NCI-H1436 treated with DMSO at 0.1 percent for 48 hours (cell line): ENCODE results near the gene HNRNPL.
A peak's percentile ranks its signal among the peaks of the same experiment; 100 is the strongest.
"Not testable (repeated sequence)": the region's sequence is repeated elsewhere in the genome, so short reads cannot be mapped to it uniquely, and the experiment has no call there.

ENCODE experiments used
- DNase-seq: peaks from one replicate; lab custom pipeline; 2025; lab: John Stamatoyannopoulos, UW

Gene HNRNPL

DNA sequence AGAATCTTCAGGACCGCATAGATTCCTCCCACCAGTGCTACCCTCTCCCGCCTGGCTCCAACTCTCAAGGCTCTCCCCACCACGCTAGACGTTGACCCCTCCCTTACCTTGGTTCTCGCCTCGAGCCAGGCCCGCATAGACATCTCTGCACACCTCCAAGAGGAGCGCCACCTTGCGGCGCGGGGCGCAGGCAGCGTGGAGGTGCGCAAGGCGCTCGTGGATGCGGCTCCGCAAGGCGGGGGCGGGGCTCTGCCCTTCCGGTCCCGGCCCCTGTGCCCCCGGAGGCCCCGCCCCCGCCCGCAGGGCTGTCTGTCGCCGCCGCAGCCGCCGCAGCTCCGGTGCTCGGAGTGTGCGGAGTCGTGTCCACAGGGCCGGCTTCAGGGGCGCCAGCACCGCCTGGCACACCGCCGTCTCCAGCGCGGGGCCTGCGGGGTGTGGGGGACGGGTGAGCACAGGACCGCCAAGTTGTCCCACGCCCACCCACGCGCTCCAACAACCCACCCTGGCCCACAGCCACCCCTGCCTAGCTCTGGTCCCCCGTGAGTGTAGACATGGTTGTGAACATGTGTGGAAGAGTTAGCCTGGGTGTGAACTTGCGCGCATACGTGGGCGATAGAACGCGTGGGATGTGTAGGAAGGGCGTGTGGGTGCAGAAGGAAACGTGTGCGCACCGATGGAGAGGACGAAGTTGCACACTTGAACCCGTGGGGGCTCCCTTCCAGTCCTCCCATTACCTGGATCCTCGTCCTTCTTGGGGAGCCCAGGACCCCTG is 20.2 kb upstream of the HNRNPL start:
- no peak for DNase-seq

DNA sequence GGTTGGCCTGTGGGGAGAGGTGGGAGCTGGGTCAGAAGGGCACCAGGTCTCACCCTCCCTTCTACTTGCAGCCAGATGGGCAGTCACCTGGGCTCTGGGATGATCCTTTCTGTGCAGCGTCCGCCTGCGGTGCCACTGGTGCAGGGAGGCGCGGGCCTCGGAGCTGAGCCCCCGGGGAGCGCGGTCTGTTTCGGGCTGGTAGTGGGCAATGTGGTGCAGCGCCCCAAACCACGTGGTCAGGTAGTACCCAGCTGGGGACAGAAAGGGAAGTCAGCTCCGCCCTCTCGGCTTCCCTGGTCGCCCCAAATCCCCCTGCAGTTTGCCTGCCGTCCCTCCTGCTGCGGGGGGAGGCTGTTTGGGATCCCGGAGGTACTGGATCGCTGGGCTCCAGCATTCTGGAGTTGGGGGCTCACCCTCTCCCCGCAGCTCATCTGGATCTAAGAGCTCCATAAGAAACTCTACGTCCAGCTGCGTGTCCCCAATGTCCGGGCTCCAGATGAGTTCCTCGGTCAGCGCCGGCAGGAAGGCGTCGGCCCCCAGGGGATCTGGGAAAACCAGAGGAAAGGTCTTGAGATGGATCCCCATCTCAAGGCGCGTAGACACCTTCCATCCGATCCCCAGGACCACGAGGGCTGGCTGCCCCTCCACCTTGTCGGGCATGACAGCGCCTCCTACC is 19.5 kb upstream of the HNRNPL start:
- no peak for DNase-seq

DNA sequence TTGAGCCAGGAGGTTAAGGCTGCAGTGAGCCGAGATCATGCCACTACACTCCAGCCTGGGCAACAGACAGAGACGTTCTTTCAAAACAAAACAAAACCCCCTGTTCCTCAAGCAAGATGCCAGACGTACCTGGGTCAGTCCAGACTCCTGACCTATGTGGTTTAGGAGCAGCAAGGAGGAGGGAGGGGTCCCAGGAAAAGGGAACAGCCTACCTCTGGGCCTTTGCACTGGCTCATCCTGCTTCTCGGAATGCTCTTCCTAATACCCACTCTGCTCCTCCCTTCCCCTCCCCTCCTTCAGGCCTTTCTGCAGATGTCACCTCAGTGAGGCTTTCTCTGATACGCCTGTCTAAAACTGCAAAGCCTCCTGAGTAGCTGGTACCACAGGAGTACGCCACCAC is 18.8 kb upstream of the HNRNPL start:
- DNase-seq: no peak

DNA sequence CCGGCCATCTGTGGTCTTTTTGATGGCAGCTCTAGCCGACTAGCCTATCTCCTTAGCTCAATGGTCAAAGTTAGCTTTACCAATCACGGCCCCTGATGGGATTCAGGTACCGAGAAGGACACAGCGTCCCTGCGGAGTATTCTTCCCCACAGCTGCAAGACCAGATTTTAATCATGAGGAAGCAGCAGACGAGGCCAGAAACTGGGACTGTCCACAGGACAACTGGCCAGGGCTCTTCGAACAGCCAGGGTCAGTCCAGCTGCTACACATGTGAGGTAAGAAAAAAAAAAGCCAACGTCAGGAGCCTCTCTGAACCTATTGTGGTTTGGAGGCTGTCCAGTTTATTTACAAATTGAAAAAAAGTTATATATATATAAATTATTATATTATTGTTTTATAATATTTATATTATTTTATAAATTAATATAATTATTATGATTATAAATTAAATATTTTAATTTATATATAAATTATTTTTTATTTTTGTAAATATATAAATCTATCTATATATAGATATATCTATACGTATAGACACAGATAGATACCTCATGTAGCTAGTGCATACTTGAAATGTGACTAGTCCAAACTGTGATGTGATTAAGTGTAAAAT is 17.5 kb upstream of the HNRNPL start:
- DNase-seq: no peak

DNA sequence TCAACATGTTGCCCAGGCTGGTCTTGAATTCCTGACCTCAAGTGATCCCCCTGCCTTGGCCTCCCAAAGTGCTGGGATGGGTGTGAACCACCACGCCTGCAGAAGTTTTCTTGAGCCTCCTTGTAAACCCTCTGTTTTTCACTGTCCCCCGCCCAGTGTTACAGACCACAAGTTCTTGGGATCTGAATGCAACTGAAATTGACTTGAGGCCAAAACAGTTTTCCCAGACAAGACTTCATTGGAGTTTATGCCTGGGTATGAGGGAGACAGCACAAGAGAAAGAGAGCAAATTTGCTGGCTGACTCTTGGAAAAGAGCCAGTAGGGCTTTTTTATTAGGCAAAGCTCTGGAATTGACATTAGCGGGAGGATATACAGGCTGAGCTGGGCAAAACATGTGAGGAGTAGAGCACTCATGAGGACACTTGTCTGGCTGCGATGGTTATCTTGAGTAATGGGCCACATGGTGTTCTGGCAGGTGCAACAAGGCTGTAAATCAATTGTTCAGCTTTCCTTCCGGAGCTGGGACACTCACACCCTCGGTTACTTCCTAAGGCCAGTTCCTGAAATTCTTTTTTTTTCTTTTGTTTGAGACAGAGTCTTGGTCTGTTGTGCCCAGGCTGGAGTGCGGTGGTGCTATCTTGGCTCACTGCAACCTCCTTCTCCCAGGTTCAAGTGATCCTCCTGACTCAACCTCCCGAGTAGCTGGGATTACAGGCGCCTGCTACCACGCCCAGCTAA is 12.7 kb upstream of the HNRNPL start:
- peak; percentile 9 for DNase-seq

DNA sequence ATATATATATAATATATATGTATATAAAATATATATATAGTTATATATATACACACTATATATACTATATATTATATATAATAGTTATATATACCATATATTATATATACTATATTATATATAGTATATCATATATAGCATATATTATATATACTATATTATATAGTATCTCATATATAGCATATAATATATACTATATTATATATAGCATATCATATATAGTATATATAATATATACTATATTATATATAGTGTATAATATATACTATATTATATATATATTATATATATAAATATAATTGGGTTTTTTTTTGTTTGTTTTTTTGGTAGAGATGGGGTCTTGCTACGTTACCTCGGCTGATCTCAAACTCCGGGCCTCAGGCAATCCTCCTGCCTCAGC is 11.6 kb upstream of the HNRNPL start:
- no peak for DNase-seq

DNA sequence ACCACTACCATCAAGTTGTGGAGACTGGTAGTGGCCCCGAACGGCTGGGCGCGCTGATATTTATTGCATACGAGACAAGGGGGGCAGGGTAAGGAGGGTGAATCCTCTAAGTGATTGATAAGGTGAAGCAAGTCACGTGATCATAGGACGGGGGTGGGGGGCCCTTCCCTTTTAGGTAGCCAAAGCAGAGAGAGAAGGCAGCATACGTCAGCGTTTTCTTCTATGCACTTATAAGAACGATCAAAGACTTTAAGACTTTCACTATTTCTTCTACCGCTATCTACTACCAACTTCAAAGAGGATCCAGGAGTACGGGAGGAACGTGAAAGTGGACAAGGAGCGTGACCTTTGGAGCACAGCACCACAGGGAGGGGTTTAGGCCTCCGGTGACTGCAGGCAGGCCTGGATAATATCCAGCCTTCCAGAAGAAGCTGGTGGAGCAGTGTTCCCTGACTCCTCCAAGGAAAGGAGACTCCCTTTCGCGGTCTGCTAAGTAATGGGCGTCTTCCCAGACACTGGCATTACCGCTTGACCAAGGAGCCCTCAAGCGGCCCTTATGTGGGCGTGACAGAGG is 9.9 kb upstream of the HNRNPL start:
- not testable (repeated sequence) for DNase-seq

DNA sequence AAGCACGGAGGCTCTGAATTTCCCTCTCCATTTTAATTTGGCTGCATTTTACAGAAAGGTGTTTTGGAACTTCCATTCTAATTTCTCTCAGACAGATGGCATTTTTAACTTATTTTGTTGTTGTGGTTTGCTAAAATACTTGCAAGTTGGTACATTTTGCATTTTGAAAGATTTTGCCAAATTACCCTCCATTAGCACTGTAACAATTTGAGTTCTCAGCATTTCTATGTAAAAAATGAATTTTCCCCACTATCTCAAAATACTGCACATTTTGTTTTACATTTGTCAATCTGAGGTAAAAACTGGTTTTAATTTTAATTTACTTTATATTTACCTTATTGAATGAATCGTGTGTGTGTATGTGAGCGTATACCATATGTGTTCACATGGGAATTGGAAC is 7.0 kb upstream of the HNRNPL start:
- no peak for DNase-seq

DNA sequence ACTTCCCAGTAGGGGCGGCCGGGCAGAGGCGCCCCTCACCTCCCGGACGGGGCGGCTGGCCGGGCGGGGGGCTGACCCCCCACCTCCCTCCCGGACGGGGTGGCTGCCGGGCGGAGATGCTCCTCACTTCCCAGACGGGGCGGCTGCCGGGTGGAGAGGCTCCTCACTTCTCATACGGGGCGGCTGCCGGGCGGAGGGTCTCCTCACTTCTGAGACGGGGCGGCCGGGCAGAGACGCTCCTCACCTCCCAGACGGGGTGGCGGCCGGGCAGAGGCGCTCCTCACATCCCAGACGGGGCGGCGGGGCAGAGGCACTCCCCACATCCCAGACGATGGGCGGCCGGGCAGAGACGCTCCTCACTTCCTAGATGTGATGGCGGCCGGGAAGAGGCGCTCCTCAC is 6.0 kb upstream of the HNRNPL start:
- DNase-seq: not testable (repeated sequence)

DNA sequence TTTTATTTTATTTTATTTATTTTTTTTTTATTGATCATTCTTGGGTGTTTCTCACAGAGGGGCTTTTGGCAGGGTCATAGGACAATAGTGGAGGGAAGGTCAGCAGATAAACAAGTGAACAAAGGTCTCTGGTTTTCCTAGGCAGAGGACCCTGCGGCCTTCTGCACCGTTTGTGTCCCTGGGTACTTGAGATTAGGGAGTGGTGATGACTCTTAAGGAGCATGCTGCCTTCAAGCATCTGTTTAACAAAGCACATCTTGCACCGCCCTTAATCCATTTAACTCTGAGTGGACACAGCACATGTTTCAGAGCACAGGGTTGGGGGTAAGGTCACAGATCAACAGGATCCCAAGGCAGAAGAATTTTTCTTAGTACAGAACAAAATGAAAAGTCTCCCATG is 5.2 kb upstream of the HNRNPL start:
- not testable (repeated sequence) for DNase-seq

DNA sequence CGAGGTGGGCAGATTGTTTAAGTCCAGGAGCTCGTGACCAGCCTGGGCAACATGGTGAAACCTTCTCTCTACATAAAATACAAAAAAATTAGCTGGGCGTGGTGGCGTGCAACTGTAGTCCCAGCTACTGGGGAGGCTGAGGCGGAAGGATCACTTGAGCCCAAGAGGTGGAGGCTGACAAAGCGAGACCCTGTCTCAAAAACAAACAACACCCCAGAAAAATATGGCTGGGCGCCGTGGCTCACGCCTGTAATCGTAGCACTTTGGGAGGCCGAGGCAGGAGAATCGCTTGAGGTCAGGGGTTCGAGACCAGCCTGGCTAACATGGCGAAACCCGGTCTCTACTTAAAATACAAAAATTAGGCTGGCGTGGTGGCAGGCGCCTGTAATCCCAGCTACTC is 3.4 kb upstream of the HNRNPL start:
- no peak for DNase-seq

DNA sequence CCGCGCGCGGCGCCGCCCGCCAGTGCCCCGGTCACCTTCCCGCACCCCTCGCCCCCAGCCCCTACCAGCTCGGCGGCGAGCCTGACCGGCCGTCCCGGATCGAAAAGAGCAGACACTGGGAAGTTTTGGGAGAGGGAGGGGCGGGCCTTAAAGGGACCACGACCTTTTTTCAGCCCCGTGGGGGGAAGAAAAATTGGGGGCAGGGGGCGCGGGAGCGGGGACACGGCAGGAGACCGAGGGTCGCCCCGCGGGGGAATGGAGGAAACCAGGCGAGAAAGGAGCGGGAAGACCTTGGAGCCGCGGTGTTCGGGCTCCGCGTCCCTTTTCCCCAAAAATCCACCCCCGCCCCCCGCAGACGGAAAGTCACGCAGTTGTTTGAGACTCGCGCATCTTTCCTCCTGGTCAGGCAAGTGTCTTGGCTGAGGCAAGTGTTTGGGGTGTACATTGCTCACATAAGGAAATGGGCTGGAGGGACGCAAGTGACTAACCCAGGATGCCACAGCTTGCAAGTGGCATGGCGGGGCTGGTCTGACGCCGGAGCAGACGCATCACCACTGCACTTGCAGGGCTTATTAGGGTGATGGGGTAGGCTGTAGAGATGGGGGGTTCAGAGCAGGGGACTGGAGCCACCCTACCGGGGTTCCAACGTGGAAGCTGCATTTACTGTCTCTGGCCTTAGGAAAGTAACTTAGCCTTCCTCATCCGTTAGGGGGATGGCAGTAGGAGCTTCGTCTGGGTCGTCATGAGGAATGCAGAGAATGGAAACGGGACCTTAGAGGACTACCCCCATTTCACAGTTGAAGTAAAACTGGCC is 2.7 kb upstream of the HNRNPL start:
- DNase-seq: no peak

DNA sequence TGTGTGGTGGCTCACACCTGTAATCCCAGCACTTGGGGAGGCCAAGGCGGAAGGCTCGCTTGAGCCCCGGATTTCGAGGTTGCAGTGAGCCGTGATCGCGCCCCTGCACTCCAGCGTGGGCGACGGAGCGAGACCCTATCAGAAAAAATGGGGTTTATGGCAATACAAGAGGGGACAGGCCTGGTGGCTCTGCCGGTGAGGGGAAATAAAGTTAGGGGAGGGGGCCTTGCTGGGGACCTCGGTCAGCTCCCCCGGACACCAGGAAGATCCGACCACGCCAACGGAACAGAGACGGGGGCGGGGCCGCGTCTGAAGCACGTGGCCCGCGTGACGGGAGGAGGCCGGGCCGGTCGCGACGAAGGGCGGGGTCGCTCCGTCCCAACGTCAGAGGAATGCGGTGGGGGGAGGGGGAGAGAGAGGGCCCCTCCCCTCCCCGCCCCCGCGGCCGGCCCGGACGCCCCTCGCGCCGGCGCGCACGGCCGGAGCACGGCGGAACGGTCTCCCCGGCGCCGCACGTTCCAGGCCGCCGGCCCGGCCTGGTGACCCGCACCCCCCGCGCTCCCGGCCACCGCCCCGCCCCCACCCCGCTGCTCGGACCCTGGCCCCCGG is 1.9 kb upstream of the HNRNPL start:
- peak; percentile 19 for DNase-seq

DNA sequence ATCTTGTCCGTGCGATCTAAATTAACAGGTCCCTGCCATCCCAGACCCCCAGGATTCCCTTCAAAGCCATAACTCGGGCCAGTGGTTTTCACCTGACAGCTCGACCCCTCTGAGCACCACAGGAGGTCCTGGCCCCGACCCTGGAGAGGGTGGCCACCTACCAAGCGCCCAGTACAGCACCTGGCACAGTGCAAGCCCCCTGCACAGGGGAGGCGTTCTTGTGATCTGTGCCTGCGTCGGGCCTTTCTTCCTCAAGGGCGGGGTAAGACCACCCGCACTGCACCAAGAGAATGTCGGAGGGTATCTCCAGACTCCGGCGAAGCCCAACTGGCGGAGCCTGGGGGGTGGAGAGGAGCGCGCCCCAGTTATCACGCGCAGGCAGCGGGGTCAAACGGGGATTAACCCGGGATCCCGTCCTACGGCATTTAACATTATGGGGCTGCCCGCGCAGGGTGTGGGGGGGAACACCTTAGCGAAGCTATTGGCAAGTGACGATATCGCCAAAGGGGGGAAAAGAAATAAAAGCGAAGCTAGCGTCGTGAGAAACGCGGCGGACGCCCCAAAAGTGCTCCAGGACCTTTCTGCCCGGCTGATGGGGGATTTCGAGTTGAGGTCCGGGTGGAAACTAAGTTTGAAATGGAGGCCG is 1.3 kb upstream of the HNRNPL start:
- no peak for DNase-seq

DNA sequence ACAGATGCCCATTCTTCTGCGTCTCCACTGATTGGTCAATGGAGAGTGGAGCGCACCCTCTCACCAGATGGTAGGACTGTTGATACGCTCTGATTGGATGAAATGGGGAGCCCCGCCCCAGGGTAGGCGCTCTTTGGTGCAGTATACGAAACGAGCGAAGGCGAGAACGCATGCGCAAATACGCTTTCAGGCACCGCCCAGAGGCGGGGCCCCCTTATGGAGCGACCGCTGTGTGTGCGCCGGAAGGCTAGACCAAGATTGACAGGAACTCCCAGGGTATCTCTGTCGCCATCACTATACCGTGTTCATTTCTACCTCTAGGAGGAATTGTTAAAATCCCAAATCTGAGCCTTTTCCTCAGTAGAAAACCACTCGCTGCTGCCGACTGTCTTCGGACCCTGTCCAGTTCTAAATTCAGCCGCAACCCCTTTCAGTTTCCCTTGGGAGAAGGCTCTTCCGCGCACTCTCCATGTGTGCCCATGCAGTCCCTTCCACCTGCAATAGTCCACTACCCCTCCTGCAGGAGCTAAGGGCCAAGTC is 720 bp upstream of the HNRNPL start:
- DNase-seq: no peak

DNA sequence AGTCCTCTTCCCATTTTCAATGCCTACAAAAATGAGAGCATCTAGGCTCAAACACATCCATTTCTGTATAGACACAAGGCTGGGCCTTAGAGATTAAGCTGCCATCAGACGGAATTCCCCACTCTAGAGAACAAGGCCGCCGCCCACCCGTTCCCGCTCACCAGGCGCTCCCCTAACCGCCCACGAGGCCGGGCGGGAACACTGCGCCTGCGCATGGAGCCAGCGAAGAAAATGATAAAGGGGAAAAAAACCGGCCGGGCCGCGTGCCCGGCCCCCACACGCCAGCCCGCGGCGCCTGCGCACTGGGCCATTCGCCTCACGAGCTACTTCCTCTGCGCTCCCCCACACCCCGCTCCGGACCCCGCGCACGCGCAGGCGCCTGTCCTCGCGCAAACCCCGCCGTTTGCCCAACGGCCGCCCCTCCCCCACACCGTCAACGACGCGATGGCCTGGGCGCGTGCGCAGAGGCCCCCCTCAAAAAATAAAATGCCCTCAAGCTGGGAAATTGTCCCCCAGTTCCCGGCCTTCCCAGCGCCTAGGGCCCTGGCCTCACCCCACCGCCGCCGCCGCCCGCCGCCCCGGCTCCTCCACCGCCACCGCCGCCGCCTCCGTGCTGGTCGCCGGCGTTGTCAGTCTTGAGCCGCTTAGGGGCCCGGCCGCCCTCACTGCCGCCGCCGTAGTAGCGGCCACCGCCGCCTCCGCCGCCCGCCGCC is 483 bp downstream of the HNRNPL start:
- peak; percentile 49 for DNase-seq

DNA sequence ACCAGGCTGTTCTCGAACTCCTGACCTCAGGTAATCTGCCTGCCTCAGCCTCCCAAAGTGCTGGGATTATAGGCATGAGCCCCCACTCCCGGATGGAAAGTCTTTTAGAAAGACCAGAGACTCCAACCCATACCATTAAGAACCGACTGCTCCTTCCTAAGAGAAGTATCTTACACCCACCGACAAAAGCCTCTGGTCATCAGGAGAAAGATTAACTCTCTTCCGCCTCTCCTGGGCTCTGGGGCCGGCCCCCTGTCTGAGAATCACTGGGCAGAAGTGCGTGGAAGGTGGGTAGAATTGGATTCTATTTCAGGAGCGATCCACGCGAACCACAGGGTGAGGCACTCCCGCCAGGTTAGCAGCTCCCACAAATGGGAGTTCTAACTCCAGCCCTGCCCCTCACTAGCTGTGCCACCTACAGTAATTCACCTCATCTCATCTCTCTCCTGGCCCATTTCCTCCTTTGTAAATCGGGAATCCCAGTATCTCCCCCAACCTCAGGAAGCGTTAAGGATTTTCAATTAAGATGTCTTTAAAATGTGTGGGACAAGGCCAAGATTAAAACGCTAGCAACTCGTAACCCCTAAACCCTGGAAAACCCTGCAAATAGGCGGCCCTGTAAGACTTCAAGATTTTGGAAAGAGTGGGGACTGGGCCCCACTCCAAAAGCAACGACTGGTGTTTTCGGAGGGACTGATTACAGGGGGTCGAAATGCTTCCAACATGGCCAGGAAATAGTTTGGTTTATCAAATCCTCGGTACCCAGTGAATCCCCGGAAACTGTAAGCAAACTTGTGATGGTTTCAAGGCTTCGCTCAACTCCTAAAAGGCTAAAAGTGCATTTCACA is 1.3 kb downstream of the HNRNPL start:
- no peak for DNase-seq

DNA sequence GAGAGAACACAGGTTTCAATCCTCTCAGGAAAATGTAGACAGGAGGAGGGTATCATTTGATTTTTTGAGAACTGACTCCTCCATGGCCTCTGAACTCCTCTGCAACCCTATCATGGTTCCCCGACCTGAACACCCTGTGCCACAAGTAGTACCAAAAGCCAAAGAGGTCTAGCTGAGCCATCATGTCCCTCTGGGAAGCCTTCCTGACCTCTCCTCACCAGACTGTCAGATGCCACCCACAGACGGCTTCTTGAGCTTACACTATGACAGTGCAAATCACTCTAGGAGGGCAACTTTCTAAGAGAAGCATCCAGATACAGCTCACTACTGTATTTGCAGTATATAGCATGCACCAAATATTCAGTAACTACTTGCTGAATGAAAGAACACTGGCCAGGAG is 3.7 kb downstream of the HNRNPL start:
- DNase-seq: no peak
